GM21526 (cell line): ENCODE data around the gene VKORC1.

Experiments
- ATAC-seq: cut with Tn5 transposase; IDR thresholded peaks from one replicate; pipeline ENCODE4 v1.9.1; 2021; ENCODE audit warnings: moderate library complexity; ENCODE audit not compliant: unreplicated experiment, low FRiP score

The VKORC1 gene

GRCh38 chr16:31067342-31067741 is 27.3 kb downstream of the VKORC1 start:
- no peak for ATAC-seq

DNA sequence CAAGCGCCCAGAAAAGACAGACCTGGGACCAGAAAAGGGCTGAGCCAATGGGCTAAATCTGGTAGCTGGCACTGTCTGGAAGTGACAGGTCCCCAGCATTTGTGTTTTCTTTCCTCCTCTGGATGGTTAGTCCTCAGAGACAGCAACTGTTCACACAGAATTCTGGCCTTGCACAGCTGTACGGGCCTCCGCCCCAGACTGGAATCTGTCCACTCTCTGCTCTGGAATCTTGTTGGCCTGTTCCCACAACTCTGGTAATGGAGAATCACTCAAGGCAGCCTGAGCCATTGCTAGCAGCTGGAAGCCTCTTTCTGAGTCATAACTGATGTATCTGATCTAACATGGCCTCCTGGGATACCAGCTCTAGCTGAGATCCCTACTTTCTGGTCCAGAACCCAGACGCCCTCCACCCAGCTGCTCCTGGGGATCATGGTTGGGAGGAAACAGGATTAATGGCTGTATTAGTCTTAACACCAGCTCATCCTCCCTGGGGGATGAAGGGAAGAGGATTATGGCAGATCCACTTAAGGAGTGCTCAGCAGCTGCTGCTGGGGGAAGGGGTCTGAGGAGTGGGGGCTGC is 29.6 kb downstream of the VKORC1 start:
- ATAC-seq = no peak

DNA sequence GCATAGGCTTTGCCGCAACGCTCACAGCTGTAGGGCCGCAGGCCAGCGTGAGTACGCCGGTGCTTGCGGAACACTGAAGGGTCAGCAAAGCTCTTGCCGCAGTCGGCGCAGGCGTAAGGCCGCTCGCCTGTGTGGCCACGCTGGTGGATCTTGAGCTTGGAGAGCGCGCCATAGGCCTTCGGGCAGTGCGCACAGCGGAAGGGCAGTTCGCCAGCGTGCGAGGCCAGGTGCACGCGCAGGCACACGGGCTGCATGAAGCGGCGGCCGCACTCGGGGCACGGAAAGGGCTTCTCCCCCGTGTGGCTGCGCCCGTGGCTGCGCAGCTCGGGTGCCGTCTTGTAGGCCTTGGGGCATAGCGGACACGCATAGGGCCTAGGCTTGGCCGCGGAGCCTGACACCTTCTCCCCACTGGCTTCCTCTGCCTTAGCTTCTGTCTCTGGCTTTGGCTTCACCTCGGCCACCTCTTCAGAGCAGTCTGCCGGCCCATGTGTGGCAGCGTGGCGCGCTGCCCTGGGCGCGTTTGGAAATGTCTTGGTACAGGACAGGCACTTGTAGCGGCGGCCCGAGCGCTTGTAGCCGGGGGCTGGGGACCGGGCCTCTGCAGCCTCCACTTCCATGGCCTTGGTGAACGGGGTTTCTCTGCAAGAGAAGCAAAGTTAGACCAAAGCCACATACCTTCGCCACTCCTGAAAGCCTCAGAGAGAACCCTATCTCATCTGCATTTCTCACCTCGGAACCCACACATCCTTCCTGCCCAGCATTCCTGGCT is 30.6 kb downstream of the VKORC1 start:
- ATAC-seq = no peak

DNA sequence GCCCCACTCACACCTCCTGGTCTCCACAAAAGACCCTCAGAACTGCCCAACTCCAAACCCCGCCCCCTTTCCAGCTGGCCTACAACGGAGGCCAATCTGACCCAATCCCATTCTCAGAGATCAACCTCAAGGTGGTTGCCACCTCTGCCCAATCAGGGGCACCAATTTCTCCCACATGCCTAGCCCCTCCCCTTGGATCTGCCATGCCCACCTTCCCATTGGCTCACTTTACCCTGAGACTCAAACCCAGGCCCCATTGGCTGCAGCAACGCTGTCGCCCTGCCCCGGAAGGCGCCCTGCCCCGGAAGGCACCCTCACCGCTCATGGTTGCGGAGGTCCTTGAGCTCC is 31.1 kb downstream of the VKORC1 start:
- no peak for ATAC-seq

DNA sequence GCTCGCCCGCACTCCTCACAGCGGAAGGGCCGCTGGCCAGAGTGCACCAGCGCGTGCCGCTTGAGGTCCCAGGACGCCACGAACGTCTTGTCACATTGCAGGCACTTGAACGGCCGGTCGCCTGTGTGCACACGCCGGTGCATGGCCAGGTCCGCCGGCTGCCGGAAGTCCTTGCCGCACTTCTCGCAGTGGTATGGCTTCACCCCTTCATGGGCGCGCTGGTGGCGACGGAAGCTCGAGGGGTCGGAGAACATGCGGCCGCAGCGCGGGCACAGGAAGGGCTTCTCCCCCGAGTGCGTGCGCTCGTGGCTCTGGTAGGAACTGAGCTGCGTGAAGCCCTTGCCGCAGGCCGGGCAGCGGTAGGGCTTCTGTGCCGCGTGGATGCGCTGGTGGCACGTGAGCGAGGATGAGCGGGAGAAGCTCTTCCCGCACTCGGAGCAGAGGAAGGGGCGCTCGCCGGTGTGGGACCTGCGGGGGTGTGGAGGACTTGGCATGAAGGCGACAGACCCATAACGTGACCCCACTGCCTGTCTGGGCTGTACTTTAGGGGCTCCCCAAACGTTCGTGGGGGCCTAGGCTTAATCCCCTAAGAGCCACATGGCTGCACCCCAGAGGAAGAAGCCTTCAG is 32.7 kb downstream of the VKORC1 start:
- no peak for ATAC-seq

DNA sequence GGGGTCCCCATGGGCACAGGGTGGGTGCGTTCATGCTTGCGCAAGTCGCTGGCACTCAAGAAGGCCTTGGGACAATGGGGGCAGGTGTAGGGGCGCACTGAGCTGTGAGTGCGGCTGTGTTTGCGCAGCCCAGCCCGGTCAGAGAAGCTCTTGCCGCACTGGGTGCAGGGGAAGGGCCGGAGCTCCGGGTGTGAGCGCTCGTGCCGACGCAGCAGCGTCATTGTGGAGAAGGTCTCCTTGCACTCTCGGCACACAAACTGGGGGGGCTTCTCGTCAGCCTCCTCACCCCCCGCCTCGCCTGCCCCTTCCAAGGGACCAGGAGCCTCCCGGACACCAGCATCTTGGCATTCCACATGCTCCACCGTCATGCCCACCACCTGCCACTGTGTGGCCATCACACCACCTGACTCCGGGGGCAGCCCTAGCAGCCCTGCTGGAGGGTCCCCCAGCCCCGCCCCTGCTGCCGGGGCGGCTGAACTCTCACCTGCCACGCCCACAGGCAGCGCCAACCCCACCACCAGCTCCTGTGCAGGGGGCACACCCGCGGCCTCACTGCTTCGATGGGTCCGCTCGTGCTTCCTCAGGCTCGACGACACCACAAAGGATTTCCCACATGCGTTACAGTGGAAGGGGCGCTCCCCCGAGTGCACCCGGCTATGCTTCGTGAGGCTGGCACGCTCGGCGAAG is 33.3 kb downstream of the VKORC1 start:
- no peak for ATAC-seq

GRCh38 chr16:31055613-31056012 is 39.0 kb downstream of the VKORC1 start:
- ATAC-seq = no peak

DNA sequence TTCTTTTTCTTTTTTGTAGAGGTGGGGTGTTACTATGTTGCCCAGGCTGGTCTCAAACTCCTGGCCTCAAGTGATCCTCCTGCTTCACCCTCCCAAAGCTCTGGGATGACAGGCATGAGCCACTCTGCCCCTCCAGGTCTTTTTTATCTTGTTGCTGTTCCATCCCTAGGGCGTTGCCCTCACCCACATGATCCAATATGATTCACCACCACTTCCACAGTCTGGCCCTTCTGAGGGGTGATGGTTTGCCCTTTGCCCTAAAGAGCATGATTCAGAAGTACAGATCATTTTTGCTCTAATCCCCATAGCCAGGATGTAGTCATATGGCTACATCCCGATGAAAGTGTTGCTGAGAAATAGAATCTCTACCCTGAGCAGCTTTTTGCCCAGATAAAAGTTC is 42.5 kb downstream of the VKORC1 start:
- ATAC-seq = no peak

DNA sequence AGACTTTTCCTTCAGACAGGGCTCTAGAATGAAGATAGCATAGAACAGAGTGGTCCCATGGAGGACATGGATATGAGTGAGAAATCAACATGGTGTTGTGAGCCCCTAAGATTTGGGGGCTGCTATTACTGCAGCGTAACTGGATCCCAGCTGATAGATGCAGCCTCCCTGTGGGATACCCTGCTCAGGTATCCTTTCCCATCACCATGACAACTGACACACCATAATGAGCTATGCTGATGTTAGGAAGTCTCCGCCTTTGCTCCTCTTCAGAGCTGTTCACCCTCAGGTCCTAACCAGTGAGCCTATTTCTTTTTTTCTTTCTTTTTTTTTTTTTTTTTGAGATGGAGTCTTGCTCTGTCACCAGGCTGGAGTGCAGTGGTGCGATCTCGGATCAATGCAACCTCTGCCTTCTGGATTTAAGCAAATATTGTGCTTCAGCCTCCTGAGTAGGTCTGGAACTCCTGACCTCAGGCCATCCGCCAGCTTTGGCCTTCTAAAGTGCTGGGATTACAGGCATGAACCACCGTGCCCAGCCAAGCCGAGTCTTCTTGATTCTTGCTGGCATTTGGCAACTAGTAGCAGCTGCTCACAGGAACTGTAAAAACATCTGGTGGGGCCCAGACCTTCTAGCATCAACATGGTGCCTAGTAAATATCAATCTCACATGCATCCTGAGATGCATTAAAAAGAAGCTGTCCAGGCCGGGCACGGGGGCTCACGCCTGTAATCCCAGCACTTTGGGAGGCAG is 44.1 kb downstream of the VKORC1 start:
- ATAC-seq = no peak

GRCh38 chr16:31043898-31044481 is 50.6 kb downstream of the VKORC1 start:
- no peak for ATAC-seq

DNA sequence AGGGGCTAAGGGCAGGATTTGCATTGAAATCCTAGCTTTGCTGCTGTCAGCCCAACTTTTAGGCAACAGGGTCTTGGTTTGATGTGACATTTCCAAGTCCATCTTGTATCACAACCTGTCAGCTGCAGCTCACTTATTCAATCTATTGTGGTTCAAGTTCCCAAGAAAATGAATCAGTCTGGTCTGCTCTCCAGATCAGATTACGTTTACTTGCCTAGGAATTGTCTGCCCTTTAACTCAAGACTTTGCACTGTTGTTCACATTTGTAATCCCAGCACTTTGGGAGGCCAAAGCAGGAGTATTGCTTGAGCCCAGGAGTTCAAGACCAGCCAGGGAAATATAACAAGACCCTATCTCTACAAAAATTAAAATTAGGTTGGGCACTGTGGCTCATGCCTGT is 51.2 kb downstream of the VKORC1 start:
- no peak for ATAC-seq

DNA sequence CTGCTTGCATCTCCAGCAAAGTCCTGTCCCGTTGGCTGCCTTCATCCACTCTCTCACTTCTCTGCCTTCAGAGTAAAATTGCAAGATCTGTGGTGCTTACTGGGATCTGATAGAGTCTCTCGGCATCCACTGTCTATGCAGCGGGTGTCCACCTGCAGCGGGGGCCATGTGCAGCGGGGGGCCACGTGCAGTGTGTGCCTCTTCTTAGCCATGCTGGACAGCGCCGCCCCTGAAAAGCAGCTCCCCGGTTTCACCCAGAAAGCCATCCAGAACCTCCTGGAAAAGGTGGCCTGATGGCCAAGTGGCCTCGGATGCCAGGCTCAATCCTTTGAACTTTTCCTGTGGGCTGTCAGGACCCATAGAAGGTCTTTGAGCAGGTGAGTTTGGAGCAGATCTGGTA is 51.7 kb downstream of the VKORC1 start:
- no peak for ATAC-seq
